Upper lobe of left lung (tissue), 6 donors: ENCODE data around the gene ANKRD13A. TPM values are rescaled to one million over a fixed set of nuclear protein-coding genes. Genes with fewer than 3 reads are reported as not detected.
A peak's percentile ranks its signal among the peaks of the same experiment; 100 is the strongest.
"Not testable (repeated sequence)": the region's sequence is repeated elsewhere in the genome, so short reads cannot be mapped to it uniquely, and the experiment has no call there.

ENCODE experiments used
- ATAC-seq, 2 donors: fragments of 200-7000 bp; cut with Tn5 transposase; one replicate each; pipeline ENCODE4 v1.9.1; 2022; ENCODE audit warnings: mild to moderate bottlenecking in 2 of 2, moderate library complexity in 2 of 2; ENCODE audit not compliant: low FRiP score in 2 of 2
- DNase-seq, 2 donors: peaks; one replicate each; pipeline ENCODE4 v3.0.0-alpha.2; 2019 to 2020
- H3K27ac ChIP-seq, 4 donors: fragments of 200-600 bp; sonication (generic); one replicate each; pipeline ENCODE4 v1.5.1; 2016 to 2019
- H3K27me3 ChIP-seq, 4 donors: fragments of 200-600 bp; sonication (generic); one replicate each; pipeline ENCODE4 v1.5.1; 2017 to 2019
- H3K36me3 ChIP-seq, 4 donors: fragments of 200-600 bp; sonication (generic); one replicate each; pipeline ENCODE4 v1.5.1; 2016 to 2019
- H3K4me1 ChIP-seq, 4 donors: fragments of 200-600 bp; sonication (generic); one replicate each; pipeline ENCODE4 v1.5.1; 2018 to 2019
- H3K4me3 ChIP-seq, 4 donors: fragments of 200-600 bp; sonication (generic); one replicate each; pipeline ENCODE4 v1.5.1; 2017 to 2019; ENCODE audit warnings: mild to moderate bottlenecking in 2 of 4, moderate library complexity in 1 of 4
- H3K9me3 ChIP-seq, 4 donors: fragments of 200-600 bp; sonication (generic); one replicate each; pipeline ENCODE4 v1.5.1; 2018 to 2019
- CTCF ChIP-seq, 6 experiments: fragments of 450-650 bp in 4 of 6; fragments of 200-600 bp in 2 of 6; sonication (generic) in 2 of 6; IDR thresholded peaks; one replicate each; pipeline ENCODE4 v1.5.1; 2016 to 2019; ENCODE audit warnings: antibody characterized with exemption in 6 of 6
- EP300 ChIP-seq, 4 donors: sonication (generic); formaldehyde crosslinking; IDR thresholded peaks; one replicate each; pipeline ENCODE4 v1.5.1; 2017; ENCODE audit warnings: antibody characterized with exemption in 4 of 4, control low read depth in 2 of 4
- POLR2A ChIP-seq, 4 donors: fragments of 450-650 bp; IDR thresholded peaks; one replicate each; pipeline ENCODE4 v1.5.1; 2016 to 2017; ENCODE audit warnings: antibody characterized with exemption in 4 of 4, mild to moderate bottlenecking in 2 of 4
- POLR2AphosphoS5 ChIP-seq, 2 donors: sonication (generic); formaldehyde crosslinking; IDR thresholded peaks; one replicate each; pipeline ENCODE4 v1.5.1; 2017; ENCODE audit warnings: antibody characterized with exemption in 2 of 2
- WGBS, 2 donors: methylation state at CpG; one replicate each; pipeline ENCODE4 v1.1.5; 2017 to 2018; 5-methylcytosine and 5-hydroxymethylcytosine counted together
- total RNA-seq, 6 donors: library from RNA; depleted of rRNA in 4 of 6; stranded (reverse); fragments of >200 nt in 4 of 6; gene quantifications; one replicate each; pipeline versions ENCODE4 v1.1.0 to v1.2.1, GENCODE V29; 2016 to 2021
- donor health status: DM: no; HTN: no; CAD: no; lungs with moderate emphysema.
- donor health status: DM: no; HTN: yes; CAD: no; lungs with severe emphysema.

The ANKRD13A gene
- total RNA-seq, 6 donors from 2014 or later = 58.9 to 166 (median 74.6) TPM

DNA sequence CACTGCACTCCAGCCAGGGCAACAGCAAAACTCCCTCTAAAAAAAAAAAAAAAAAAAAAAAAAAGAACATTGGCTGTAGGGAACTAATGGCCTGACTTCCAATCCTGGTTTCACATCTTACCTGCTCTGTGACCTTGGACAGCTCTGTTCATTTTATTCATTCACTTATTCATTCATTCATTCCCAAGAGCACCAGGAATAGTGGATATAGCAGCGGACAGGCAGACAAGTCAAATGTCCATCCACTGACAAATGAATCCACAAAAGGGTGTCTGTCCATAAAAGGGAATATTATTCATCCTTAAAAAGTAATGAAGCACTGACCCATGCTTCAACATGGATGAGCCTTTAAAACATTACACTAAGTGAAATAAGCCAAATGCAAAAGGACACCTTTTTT lies 76.7 kb downstream of the ANKRD13A start:
- no peaks in the 10 kb centered on the region for H3K27me3 ChIP-seq
- DNase-seq = no peak
- H3K9me3 ChIP-seq = no peaks in the 10 kb centered on the region
- no peak overlapping the region for H3K27ac ChIP-seq
- WGBS, 2 donors = 94 to 95% methylated on average over 1 of the region's 1 CpG
- TF ChIP-seq POLR2A (IDR thresholded peaks at IDR 0.05) (no peak), CTCF (IDR thresholded peaks at IDR 0.05) (no peak), EP300 (IDR thresholded peaks at IDR 0.05) (no peak), POLR2AphosphoS5 (IDR thresholded peaks at IDR 0.05) (no peak)
- no peak for ATAC-seq
- no peaks in the 10 kb centered on the region for H3K36me3 ChIP-seq
- H3K4me1 ChIP-seq = peaks cover 7 to 30% (median 20%) of the 10 kb centered on the region in 4 donors
- no peak overlapping the region for H3K4me3 ChIP-seq

DNA sequence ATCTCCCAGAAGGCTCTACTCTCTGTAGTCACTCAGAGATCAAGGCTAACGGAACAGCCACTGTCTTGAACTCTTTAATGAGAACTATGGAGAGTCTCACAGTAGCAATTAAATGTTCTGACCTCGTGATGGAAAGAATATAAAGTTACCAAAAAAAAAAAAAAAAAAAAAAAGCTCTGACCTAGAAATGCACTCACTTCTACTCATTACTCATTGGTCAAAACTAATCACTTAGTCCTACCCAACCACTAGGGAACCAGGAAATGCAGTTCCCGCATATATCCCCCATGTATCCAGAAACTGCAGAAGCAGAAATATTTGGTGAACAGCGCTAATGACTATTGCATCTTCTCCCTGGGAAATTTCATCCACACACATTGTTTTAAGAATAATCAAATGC lies 78.6 kb downstream of the ANKRD13A start:
- TF ChIP-seq CTCF (IDR thresholded peaks at IDR 0.05) (no peak), POLR2A (IDR thresholded peaks at IDR 0.05) (no peak), POLR2AphosphoS5 (IDR thresholded peaks at IDR 0.05) (no peak), EP300 (IDR thresholded peaks at IDR 0.05) (no peak)
- no peak overlapping the region for H3K4me3 ChIP-seq
- DNase-seq (no peak), ATAC-seq (no peak)
- H3K27ac ChIP-seq = no peak overlapping the region
- H3K4me1 ChIP-seq = peaks cover 7 to 30% (median 19%) of the 10 kb centered on the region in 4 donors
- no peaks in the 10 kb centered on the region for H3K36me3 ChIP-seq
- 86 to 94% methylated on average over 4 of the region's 4 CpGs for WGBS, 2 donors
- H3K9me3 ChIP-seq = no peaks in the 10 kb centered on the region
- H3K27me3 ChIP-seq = no peaks in the 10 kb centered on the region

DNA sequence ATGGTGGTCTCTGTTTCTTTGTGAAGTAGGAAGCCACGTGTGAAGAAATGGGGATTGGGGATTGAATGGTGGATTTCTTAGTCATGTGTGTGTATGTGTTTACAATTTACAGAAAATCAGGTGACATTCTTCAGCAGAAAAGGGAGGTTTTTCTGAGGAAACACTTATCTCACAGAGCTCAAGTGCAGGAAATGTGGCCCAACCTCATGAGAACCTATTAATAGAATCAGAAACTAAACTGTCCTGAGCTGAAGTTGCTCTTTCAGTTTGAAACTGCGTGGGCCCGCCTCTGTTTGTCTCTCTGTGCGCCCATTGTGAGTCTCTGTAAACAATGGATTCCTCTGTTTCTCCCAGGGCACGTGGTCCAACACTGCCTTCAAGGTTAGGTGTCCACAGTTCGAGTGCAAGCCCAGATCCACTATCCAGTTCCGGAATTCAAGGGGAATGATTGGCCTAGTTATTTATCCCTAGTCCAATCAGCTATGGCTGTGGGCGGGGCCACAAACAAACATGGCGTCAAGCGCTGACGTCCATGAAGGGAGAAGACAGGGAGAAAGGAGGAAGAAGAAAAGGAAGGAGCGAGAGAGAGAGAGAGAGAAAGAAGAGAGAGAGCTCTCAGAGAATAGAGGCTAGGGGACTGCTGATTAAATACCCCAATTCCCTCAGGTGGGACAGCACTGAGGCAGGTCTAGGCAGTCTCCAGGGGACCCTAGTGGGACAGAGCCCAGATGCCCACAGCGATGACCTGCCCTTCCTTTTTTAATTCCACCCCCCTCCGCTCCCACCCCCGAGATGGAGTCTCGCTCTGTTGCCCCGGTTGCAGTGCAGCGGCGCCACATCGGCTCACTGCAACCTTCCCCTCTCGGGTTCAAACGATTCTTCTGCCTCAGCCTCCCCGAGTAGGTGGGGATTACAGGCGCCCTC lies 80.5 kb downstream of the ANKRD13A start:
- DNase-seq (peak in 1 of 2 donors; percentile 68), ATAC-seq (peak; percentile 74 to 75)
- 66 to 69% methylated on average over 24 of the region's 24 CpGs for WGBS, 2 donors
- no peaks in the 10 kb centered on the region for H3K27me3 ChIP-seq
- H3K27ac ChIP-seq = peak overlapping the region; percentile 64 to 79 (median 72)
- peaks cover 4 to 19% (median 13%) of the 10 kb centered on the region in 4 donors for H3K4me1 ChIP-seq
- H3K36me3 ChIP-seq = no peaks in the 10 kb centered on the region
- H3K4me3 ChIP-seq = peak overlapping the region in 3 of 4 donors; percentile 18 to 32 (median 19)
- no peaks in the 10 kb centered on the region for H3K9me3 ChIP-seq
- TF ChIP-seq POLR2A (IDR thresholded peaks at IDR 0.05) (peak in 1 of 4 donors; percentile 31), CTCF (IDR thresholded peaks at IDR 0.05) (no peak), POLR2AphosphoS5 (IDR thresholded peaks at IDR 0.05) (peak in 1 of 2 donors; percentile 55)

DNA sequence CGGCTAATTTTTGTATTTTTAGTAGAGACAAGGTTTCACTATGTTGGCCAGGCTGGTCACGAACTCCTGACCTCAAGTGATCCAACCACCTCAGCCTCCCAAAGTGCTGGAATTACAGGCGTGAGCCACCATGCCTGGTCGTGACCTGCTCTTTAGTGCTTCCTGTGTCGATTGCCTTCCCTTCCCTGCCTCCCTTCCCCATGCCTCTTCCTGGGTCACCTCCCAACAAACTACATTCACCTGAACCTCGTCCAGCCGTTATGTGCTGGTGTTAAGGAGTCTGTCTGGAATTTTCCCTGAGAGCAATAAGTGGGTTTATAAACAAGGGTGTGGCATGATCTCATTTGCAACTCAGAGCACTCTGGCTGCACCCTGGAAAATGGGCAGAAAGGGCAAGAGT lies 81.2 kb downstream of the ANKRD13A start:
- WGBS, 2 donors = 65 to 80% methylated on average over 7 of the region's 7 CpGs
- Histone ChIP-seq H3K27me3 (no peaks in the 10 kb centered on the region), H3K4me1 (peaks cover 4 to 19% (median 13%) of the 10 kb centered on the region in 4 donors), H3K4me3 (no peak overlapping the region), H3K9me3 (no peaks in the 10 kb centered on the region), H3K36me3 (no peaks in the 10 kb centered on the region), H3K27ac (peak overlapping the region; percentile 64 to 79 (median 72))
- DNase-seq (peak in 1 of 2 donors; percentile 35), ATAC-seq (peak in 1 of 2 donors; percentile 22)
- TF ChIP-seq POLR2AphosphoS5 (IDR thresholded peaks at IDR 0.05) (no peak), EP300 (IDR thresholded peaks at IDR 0.05) (peak in 1 of 4 donors; percentile 36)

DNA sequence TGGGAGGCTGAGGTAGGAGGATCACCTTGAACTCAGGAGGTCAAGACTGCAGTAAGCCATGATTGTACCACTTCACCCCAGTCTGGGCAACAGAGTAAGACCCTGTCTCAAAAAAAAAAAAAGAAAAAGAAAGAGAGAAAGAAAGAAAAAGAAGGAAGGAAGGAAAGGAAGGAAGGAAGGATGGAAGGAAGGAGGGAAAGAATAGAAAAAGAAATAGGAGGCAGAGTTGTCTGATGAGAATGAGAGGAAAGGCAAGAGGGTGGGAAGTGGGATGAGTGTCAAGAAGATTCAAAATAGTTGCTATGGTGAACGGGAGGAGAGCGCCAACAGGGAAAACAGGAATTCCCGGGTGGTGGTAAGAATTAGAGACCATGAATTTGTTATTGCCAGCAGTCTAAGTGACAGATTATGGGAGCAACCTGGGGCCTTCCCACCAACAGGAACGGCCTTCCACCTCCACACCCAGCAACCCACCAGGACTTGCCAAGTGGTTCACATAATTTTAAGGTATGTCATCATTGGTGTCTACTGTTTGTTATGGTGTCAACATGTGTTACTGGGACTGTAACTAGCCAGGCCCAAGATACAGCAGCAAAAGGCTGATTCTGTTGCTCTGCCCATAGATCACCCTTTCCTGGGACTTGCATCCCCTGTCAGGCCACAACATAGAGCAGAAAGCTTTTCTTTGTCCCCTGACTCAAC lies 85.2 kb downstream of the ANKRD13A start:
- WGBS, 2 donors = 73 to 84% methylated on average over 3 to 4 of the region's 4 CpGs
- peaks cover 4 to 13% (median 8%) of the 10 kb centered on the region in 4 donors for H3K4me1 ChIP-seq

DNA sequence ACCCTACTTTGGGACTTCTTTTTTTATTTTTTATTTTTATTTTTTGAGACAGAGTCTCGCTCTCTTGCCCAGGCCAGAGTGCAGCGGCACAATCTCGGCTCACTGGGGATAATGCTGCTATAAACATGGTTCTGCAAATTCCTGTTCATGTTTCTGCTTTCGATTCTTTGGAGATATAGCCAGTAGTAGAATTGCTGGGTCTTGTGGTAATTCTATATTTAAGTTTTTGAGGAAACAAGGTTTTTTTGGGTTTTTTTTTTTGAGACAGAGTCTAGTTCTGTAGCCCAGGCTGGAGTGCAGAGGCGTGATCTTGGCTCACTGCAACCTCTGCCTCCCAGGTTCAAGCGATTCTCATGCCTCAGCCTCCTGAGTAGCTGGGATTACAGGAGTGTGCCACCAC lies 89.0 kb downstream of the ANKRD13A start:
- DNase-seq, H3K36me3 ChIP-seq, H3K27me3 ChIP-seq, H3K4me3 ChIP-seq, H3K4me1 ChIP-seq, H3K9me3 ChIP-seq: not testable (repeated sequence)
- ATAC-seq = peak in 1 of 2 donors; percentile 40
- 71 to 84% methylated on average over 6 of the region's 6 CpGs for WGBS, 2 donors
- peak overlapping the region in 1 of 4 donors; percentile 19 for H3K27ac ChIP-seq

More for the DNA sequence above, 85.2 kb downstream of the ANKRD13A start:
- DNase-seq (no peak), ATAC-seq (peak in 1 of 2 donors; percentile 35)
- Histone ChIP-seq H3K36me3 (no peaks in the 10 kb centered on the region), H3K9me3 (no peaks in the 10 kb centered on the region), H3K27ac (no peak overlapping the region), H3K27me3 (no peaks in the 10 kb centered on the region), H3K4me3 (no peak overlapping the region)
- TF ChIP-seq EP300 (IDR thresholded peaks at IDR 0.05) (no peak), POLR2A (IDR thresholded peaks at IDR 0.05) (no peak), CTCF (IDR thresholded peaks at IDR 0.05) (no peak), POLR2AphosphoS5 (IDR thresholded peaks at IDR 0.05) (no peak)
